ENCODE results near the gene SLC17A7. TPM values are rescaled to one million over a fixed set of nuclear protein-coding genes. Genes with fewer than 3 reads are reported as not detected.
A peak's percentile ranks its signal among the peaks of the same experiment; 100 is the strongest.
"Not testable (repeated sequence)": the region's sequence is repeated elsewhere in the genome, so short reads cannot be mapped to it uniquely, and the experiment has no call there.

Gene SLC17A7
- total RNA-seq, 1 donor from 2014 or later: 1.4 TPM

- intact Hi-C loops (cut with micrococcal nuclease): no loop called here
- DNase-seq (no peak), ATAC-seq (no peak)
Measured at GRCh38 chr19:49450405-49450804, 9.1 kb upstream of the SLC17A7 start.

- no peak for DNase-seq
- intact Hi-C loops (cut with micrococcal nuclease): no loop called here
- no peak for ATAC-seq
Measured at GRCh38 chr19:49448432-49448786, 7.1 kb upstream of the SLC17A7 start.

- intact Hi-C loops (cut with micrococcal nuclease): no loop called here
Measured at GRCh38 chr19:49447485-49448431, 6.4 kb upstream of the SLC17A7 start.

GRCh38 chr19:49445997-49446396, 4.7 kb upstream of the SLC17A7 start:
- DNase-seq (no peak), ATAC-seq (no peak)
- intact Hi-C loops (cut with micrococcal nuclease): no loop called here

More at GRCh38 chr19:49447485-49448431, 6.4 kb upstream of the SLC17A7 start:
- no peak for ATAC-seq
- peak; percentile 62 for DNase-seq

GRCh38 chr19:49444100-49444700, 2.9 kb upstream of the SLC17A7 start:
- intact Hi-C loops (cut with micrococcal nuclease): loop anchor here (5.0 kb wide), 1 partner anchor 52 kb away; no protein-coding TSS in a partner anchor
- not testable (repeated sequence) for ATAC-seq, DNase-seq

- intact Hi-C loops (cut with micrococcal nuclease): loop anchor here (5.0 kb wide), 1 partner anchor 51 kb away; no protein-coding TSS in a partner anchor
- ATAC-seq (peak; percentile 87), DNase-seq (peak; percentile 96)
Measured at GRCh38 chr19:49443366-49444099, 2.2 kb upstream of the SLC17A7 start.

GRCh38 chr19:49442771-49443365, 1.5 kb upstream of the SLC17A7 start:
- peak; percentile 85 for ATAC-seq
- peak; percentile 96 for DNase-seq
- intact Hi-C loops (cut with micrococcal nuclease): loop anchor here (5.0 kb wide), 1 partner anchor 51 kb away; no protein-coding TSS in a partner anchor

- ATAC-seq: peak; percentile 5
- no peak for DNase-seq
- intact Hi-C loops (cut with micrococcal nuclease): loop anchor here (5.0 kb wide), 1 partner anchor 50 kb away; no protein-coding TSS in a partner anchor
Measured at GRCh38 chr19:49442354-49442753, 1.0 kb upstream of the SLC17A7 start.

- no peak for DNase-seq
- ATAC-seq: no peak
- intact Hi-C loops (cut with micrococcal nuclease): loop anchor here (5.0 kb wide), 1 partner anchor 50 kb away; no protein-coding TSS in a partner anchor
Measured at GRCh38 chr19:49441960-49442350, 628 bp upstream of the SLC17A7 start.

GRCh38 chr19:49440439-49441209, 703 bp downstream of the SLC17A7 start:
- DNase-seq (no peak), ATAC-seq (no peak)
- intact Hi-C loops (cut with micrococcal nuclease): loop anchor here (5.0 kb wide), 1 partner anchor 48 kb away; no protein-coding TSS in a partner anchor

- DNase-seq (no peak), ATAC-seq (no peak)
- intact Hi-C loops (cut with micrococcal nuclease): loop anchor here (5.0 kb wide), 1 partner anchor 48 kb away; no protein-coding TSS in a partner anchor
Measured at GRCh38 chr19:49439836-49440235, 1.5 kb downstream of the SLC17A7 start.

GRCh38 chr19:49438261-49438660, 3.1 kb downstream of the SLC17A7 start:
- no peak for ATAC-seq
- intact Hi-C loops (cut with micrococcal nuclease): no loop called here
- no peak for DNase-seq

GRCh38 chr19:49437231-49437630, 4.1 kb downstream of the SLC17A7 start:
- DNase-seq (no peak), ATAC-seq (no peak)
- intact Hi-C loops (cut with micrococcal nuclease): no loop called here

- intact Hi-C loops (cut with micrococcal nuclease): no loop called here
- ATAC-seq: no peak
- peak; percentile 43 for DNase-seq
Measured at GRCh38 chr19:49436381-49437017, 4.8 kb downstream of the SLC17A7 start.

- ATAC-seq (no peak), DNase-seq (no peak)
- intact Hi-C loops (cut with micrococcal nuclease): no loop called here
Measured at GRCh38 chr19:49435670-49436069, 5.7 kb downstream of the SLC17A7 start.

- DNase-seq (no peak), ATAC-seq (no peak)
- intact Hi-C loops (cut with micrococcal nuclease): no loop called here
Measured at GRCh38 chr19:49434907-49435583, 6.3 kb downstream of the SLC17A7 start.

GRCh38 chr19:49433240-49433901, 8.0 kb downstream of the SLC17A7 start:
- DNase-seq (no peak), ATAC-seq (no peak)
- intact Hi-C loops (cut with micrococcal nuclease): no loop called here

All from left ventricle myocardium superior (tissue), 1 donor.